WTC11 (cell line): ENCODE results near the gene ANGPTL2.

ENCODE experiments used
- ETV6 ChIP-seq: sonication (generic); formaldehyde crosslinking; IDR thresholded peaks from 2 replicates; pipeline ENCODE4 v1.8.1; 2022; ENCODE audit warnings: mild to moderate bottlenecking, missing genetic modification reagents
- SP1 ChIP-seq: sonication (generic); formaldehyde crosslinking; conservative IDR thresholded peaks from 2 replicates; pipeline ENCODE4 v1.8.1; 2022; ENCODE audit warnings: missing genetic modification reagents
- TF ChIP-seq, protein P1 (sequence below): fragments of 200-600 bp; IDR thresholded peaks from 2 replicates; pipeline ENCODE4 v1.8.0; 2022; ENCODE audit warnings: antibody characterized with exemption
- TF ChIP-seq, protein P2 (sequence below): fragments of 250-450 bp; sonication (Bioruptor Pico); IDR thresholded peaks from 2 replicates; pipeline ENCODE4 v1.9.0; 2021; ENCODE audit warnings: mild to moderate bottlenecking
- TF ChIP-seq, protein P3 (sequence below): sonication (generic); formaldehyde crosslinking; conservative IDR thresholded peaks from 2 replicates; pipeline ENCODE4 v1.8.1; 2022; ENCODE audit warnings: mild to moderate bottlenecking, missing genetic modification reagents
- TF ChIP-seq, protein P4 (sequence below): sonication (generic); formaldehyde crosslinking; IDR thresholded peaks from 2 replicates; pipeline ENCODE4 v1.8.0; 2022; ENCODE audit warnings: mild to moderate bottlenecking, missing genetic modification reagents

DNA sequence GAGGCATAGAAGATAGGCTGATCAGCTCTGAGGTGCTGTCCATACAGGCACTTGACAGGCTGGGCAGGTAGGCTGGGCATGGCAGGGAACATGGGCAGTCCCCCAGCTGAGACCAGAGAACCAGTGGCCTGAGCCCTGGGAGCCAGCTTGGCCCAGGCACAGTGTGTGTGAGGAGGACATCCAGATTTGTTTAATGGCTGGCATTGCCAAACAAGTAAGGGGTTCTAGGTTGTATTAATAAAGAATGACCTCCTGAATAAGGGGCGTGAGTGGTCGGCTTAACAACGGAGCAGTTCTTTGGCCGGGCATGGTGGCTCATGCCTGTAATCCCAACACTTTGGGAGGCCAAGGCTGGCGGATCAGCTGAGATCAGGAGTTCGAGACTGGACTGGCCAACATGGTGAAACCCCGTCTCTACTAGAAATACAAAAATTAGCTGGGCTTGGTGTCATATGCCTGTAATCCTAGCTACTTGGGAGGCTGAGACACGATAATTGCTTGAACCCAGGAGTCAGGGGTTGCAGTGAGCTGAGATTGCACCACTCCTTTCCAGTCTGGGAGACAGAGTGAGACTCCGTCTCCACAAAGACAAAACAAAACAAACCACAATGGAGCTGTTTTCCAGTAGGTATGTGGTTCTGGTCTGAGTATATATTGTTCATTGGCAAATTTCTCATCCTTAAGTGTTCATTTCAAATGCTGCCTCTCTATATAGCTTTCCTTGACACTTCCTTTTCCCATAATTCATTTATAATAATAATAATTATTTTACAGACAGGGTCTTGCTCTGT is 56.2 kb downstream of the ANGPTL2 start:
- TF ChIP-seq, protein P1, sequence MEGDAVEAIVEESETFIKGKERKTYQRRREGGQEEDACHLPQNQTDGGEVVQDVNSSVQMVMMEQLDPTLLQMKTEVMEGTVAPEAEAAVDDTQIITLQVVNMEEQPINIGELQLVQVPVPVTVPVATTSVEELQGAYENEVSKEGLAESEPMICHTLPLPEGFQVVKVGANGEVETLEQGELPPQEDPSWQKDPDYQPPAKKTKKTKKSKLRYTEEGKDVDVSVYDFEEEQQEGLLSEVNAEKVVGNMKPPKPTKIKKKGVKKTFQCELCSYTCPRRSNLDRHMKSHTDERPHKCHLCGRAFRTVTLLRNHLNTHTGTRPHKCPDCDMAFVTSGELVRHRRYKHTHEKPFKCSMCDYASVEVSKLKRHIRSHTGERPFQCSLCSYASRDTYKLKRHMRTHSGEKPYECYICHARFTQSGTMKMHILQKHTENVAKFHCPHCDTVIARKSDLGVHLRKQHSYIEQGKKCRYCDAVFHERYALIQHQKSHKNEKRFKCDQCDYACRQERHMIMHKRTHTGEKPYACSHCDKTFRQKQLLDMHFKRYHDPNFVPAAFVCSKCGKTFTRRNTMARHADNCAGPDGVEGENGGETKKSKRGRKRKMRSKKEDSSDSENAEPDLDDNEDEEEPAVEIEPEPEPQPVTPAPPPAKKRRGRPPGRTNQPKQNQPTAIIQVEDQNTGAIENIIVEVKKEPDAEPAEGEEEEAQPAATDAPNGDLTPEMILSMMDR: no peak
- TF ChIP-seq, protein P2, sequence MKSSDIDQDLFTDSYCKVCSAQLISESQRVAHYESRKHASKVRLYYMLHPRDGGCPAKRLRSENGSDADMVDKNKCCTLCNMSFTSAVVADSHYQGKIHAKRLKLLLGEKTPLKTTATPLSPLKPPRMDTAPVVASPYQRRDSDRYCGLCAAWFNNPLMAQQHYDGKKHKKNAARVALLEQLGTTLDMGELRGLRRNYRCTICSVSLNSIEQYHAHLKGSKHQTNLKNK (CRISPR knock-in tag): no peak
- TF ChIP-seq SP1 (no peak), ETV6 (CRISPR knock-in tag) (no peak)
- TF ChIP-seq, protein P3, sequence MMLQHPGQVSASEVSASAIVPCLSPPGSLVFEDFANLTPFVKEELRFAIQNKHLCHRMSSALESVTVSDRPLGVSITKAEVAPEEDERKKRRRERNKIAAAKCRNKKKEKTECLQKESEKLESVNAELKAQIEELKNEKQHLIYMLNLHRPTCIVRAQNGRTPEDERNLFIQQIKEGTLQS: no peak
- TF ChIP-seq, protein P4, sequence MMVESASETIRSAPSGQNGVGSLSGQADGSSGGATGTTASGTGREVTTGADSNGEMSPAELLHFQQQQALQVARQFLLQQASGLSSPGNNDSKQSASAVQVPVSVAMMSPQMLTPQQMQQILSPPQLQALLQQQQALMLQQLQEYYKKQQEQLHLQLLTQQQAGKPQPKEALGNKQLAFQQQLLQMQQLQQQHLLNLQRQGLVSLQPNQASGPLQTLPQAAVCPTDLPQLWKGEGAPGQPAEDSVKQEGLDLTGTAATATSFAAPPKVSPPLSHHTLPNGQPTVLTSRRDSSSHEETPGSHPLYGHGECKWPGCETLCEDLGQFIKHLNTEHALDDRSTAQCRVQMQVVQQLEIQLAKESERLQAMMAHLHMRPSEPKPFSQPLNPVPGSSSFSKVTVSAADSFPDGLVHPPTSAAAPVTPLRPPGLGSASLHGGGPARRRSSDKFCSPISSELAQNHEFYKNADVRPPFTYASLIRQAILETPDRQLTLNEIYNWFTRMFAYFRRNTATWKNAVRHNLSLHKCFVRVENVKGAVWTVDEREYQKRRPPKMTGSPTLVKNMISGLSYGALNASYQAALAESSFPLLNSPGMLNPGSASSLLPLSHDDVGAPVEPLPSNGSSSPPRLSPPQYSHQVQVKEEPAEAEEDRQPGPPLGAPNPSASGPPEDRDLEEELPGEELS (CRISPR knock-in tag): no peak
